ENCODE data around the gene BUD23.

BUD23 gene

GRCh38 chr7:73722785-73723184 is 39.4 kb downstream of the BUD23 start:
- H3K9me3 ChIP-seq (ENCODE audit: insufficient read depth, low read length, severe bottlenecking): no peaks in the 10 kb centered on the region
- no peaks in the 10 kb centered on the region for H3K36me3 ChIP-seq (ENCODE audit: insufficient read depth, low read length)
- no peaks in the 10 kb centered on the region for H3K27me3 ChIP-seq (ENCODE audit: insufficient read depth, low read length, poor library complexity)
- H3K4me2 ChIP-seq (ENCODE audit: insufficient read depth, low read length): no peak overlapping the region
- ATAC-seq (ENCODE audit: insufficient read depth, low read depth) (no peak), DNase-seq (no peak)
- TF ChIP-seq EZH2 (IDR thresholded peaks at IDR 0.05; ENCODE audit: borderline replicate concordance, low read depth, low read length, severe bottlenecking) (no peak), CTCF (IDR thresholded peaks at IDR 0.05; ENCODE audit: borderline replicate concordance, extremely low read depth, low read length, poor library complexity, severe bottlenecking) (no peak)
- peaks cover 8% of the 10 kb centered on the region for H3K4me1 ChIP-seq (ENCODE audit: insufficient read depth, low read length)
- H2AFZ ChIP-seq (ENCODE audit: low read depth, low read length): no peak overlapping the region
- H3K9ac ChIP-seq (ENCODE audit: low read depth, low read length): no peak overlapping the region
- H3K27ac ChIP-seq (ENCODE audit: low read length): no peak overlapping the region
- H3K4me3 ChIP-seq (ENCODE audit: low read depth in 1 of 2, low read length in 2 of 2): no peak overlapping the region
- no peaks in the 10 kb centered on the region for H3K79me2 ChIP-seq (ENCODE audit: insufficient read depth, low read length)
- H4K20me1 ChIP-seq (ENCODE audit: insufficient read depth, low read length): peaks cover 19% of the 10 kb centered on the region; the same call in 1 of the 2 replicates

- no peak for ATAC-seq (ENCODE audit: insufficient read depth, low read depth)
- no peaks in the 10 kb centered on the region for H3K4me1 ChIP-seq (ENCODE audit: insufficient read depth, low read length)
These were observed 40.4 kb downstream of the BUD23 start for GRCh38 chr7:73723813-73724212.

GRCh38 chr7:73726083-73726466 is 42.7 kb downstream of the BUD23 start:
- no peaks in the 10 kb centered on the region for H3K27me3 ChIP-seq (ENCODE audit: insufficient read depth, low read length, poor library complexity)
- peak; percentile 30 for ATAC-seq (ENCODE audit: insufficient read depth, low read depth)
- H3K36me3 ChIP-seq (ENCODE audit: insufficient read depth, low read length): no peaks in the 10 kb centered on the region
- 0 out of 2 replicates have a peak, but pooled peaks cover 4% of the 10 kb centered on the region for H4K20me1 ChIP-seq (ENCODE audit: insufficient read depth, low read length)
- no peaks in the 10 kb centered on the region for H3K79me2 ChIP-seq (ENCODE audit: insufficient read depth, low read length)
- H2AFZ ChIP-seq (ENCODE audit: low read depth, low read length): no peak overlapping the region
- DNase-seq: no peak
- no peaks in the 10 kb centered on the region for H3K4me1 ChIP-seq (ENCODE audit: insufficient read depth, low read length)
- H3K4me2 ChIP-seq (ENCODE audit: insufficient read depth, low read length): no peak overlapping the region
- H3K27ac ChIP-seq (ENCODE audit: low read length): no peak overlapping the region
- no peaks in the 10 kb centered on the region for H3K9me3 ChIP-seq (ENCODE audit: insufficient read depth, low read length, severe bottlenecking)
- TF ChIP-seq CTCF (IDR thresholded peaks at IDR 0.05; ENCODE audit: borderline replicate concordance, extremely low read depth, low read length, poor library complexity, severe bottlenecking) (no peak), EZH2 (IDR thresholded peaks at IDR 0.05; ENCODE audit: borderline replicate concordance, low read depth, low read length, severe bottlenecking) (no peak)
- H3K4me3 ChIP-seq (ENCODE audit: low read depth in 1 of 2, low read length in 2 of 2): no peak overlapping the region
- no peak overlapping the region for H3K9ac ChIP-seq (ENCODE audit: low read depth, low read length)

More at GRCh38 chr7:73723813-73724212, 40.4 kb downstream of the BUD23 start:
- TF ChIP-seq EZH2 (IDR thresholded peaks at IDR 0.05; ENCODE audit: borderline replicate concordance, low read depth, low read length, severe bottlenecking): no peak
- no peak for TF ChIP-seq CTCF (IDR thresholded peaks at IDR 0.05; ENCODE audit: borderline replicate concordance, extremely low read depth, low read length, poor library complexity, severe bottlenecking)
- no peaks in the 10 kb centered on the region for H3K9me3 ChIP-seq (ENCODE audit: insufficient read depth, low read length, severe bottlenecking)
- H3K36me3 ChIP-seq (ENCODE audit: insufficient read depth, low read length): no peaks in the 10 kb centered on the region
- H4K20me1 ChIP-seq (ENCODE audit: insufficient read depth, low read length): peaks cover 11% of the 10 kb centered on the region; the same call in 1 of the 2 replicates
- no peak overlapping the region for H3K27ac ChIP-seq (ENCODE audit: low read length)
- no peaks in the 10 kb centered on the region for H3K27me3 ChIP-seq (ENCODE audit: insufficient read depth, low read length, poor library complexity)
- H3K4me2 ChIP-seq (ENCODE audit: insufficient read depth, low read length): no peak overlapping the region
- no peak overlapping the region for H3K4me3 ChIP-seq (ENCODE audit: low read depth in 1 of 2, low read length in 2 of 2)
- no peak for DNase-seq
- no peak overlapping the region for H2AFZ ChIP-seq (ENCODE audit: low read depth, low read length)
- H3K9ac ChIP-seq (ENCODE audit: low read depth, low read length): no peak overlapping the region
- no peaks in the 10 kb centered on the region for H3K79me2 ChIP-seq (ENCODE audit: insufficient read depth, low read length)

GRCh38 chr7:73727952-73728351 is 44.6 kb downstream of the BUD23 start:
- H2AFZ ChIP-seq (ENCODE audit: low read depth, low read length): no peak overlapping the region

More at GRCh38 chr7:73727952-73728351, 44.6 kb downstream of the BUD23 start:
- H3K36me3 ChIP-seq (ENCODE audit: insufficient read depth, low read length): no peaks in the 10 kb centered on the region
- H3K79me2 ChIP-seq (ENCODE audit: insufficient read depth, low read length): no peaks in the 10 kb centered on the region
- H4K20me1 ChIP-seq (ENCODE audit: insufficient read depth, low read length): no peaks in the 10 kb centered on the region
- no peak overlapping the region for H3K27ac ChIP-seq (ENCODE audit: low read length)
- DNase-seq (no peak), ATAC-seq (ENCODE audit: insufficient read depth, low read depth) (no peak)
- no peak overlapping the region for H3K9ac ChIP-seq (ENCODE audit: low read depth, low read length)
- no peaks in the 10 kb centered on the region for H3K4me1 ChIP-seq (ENCODE audit: insufficient read depth, low read length)
- H3K4me3 ChIP-seq (ENCODE audit: low read depth in 1 of 2, low read length in 2 of 2): no peak overlapping the region
- H3K27me3 ChIP-seq (ENCODE audit: insufficient read depth, low read length, poor library complexity): no peaks in the 10 kb centered on the region
- H3K4me2 ChIP-seq (ENCODE audit: insufficient read depth, low read length): no peak overlapping the region
- no peak for TF ChIP-seq EZH2 (IDR thresholded peaks at IDR 0.05; ENCODE audit: borderline replicate concordance, low read depth, low read length, severe bottlenecking)
- no peak for TF ChIP-seq CTCF (IDR thresholded peaks at IDR 0.05; ENCODE audit: borderline replicate concordance, extremely low read depth, low read length, poor library complexity, severe bottlenecking)
- no peaks in the 10 kb centered on the region for H3K9me3 ChIP-seq (ENCODE audit: insufficient read depth, low read length, severe bottlenecking)

Data from DND-41 (cell line).